ENCODE results near the gene TARS2.

Gene TARS2

GRCh38 chr1:150532860-150533259 lies 45.6 kb downstream of the TARS2 start:
- no peak overlapping the region for H3K4me3 ChIP-seq (ENCODE audit: control insufficient read depth, low read depth, low read length)
- DNase-seq (ENCODE audit: low read depth), result no peak

GRCh38 chr1:150534002-150534401 lies 46.8 kb downstream of the TARS2 start:
- no peak overlapping the region for H3K4me3 ChIP-seq (ENCODE audit: control insufficient read depth, low read depth, low read length)
- DNase-seq (ENCODE audit: low read depth), result no peak
- TF ChIP-seq CTCF (IDR thresholded peaks at IDR 0.05; ENCODE audit: control insufficient read depth, insufficient read depth, low read depth, low read length, missing control alignments), result no peak

More at GRCh38 chr1:150532860-150533259, 45.6 kb downstream of the TARS2 start:
- no peak for TF ChIP-seq CTCF (IDR thresholded peaks at IDR 0.05; ENCODE audit: control insufficient read depth, insufficient read depth, low read depth, low read length, missing control alignments)

- DNase-seq (ENCODE audit: low read depth), result no peak
- no peak overlapping the region for H3K4me3 ChIP-seq (ENCODE audit: control insufficient read depth, low read depth, low read length)
- no peak for TF ChIP-seq CTCF (IDR thresholded peaks at IDR 0.05; ENCODE audit: control insufficient read depth, insufficient read depth, low read depth, low read length, missing control alignments)
These were observed 48.5 kb downstream of the TARS2 start for GRCh38 chr1:150535511-150536287.

DNA sequence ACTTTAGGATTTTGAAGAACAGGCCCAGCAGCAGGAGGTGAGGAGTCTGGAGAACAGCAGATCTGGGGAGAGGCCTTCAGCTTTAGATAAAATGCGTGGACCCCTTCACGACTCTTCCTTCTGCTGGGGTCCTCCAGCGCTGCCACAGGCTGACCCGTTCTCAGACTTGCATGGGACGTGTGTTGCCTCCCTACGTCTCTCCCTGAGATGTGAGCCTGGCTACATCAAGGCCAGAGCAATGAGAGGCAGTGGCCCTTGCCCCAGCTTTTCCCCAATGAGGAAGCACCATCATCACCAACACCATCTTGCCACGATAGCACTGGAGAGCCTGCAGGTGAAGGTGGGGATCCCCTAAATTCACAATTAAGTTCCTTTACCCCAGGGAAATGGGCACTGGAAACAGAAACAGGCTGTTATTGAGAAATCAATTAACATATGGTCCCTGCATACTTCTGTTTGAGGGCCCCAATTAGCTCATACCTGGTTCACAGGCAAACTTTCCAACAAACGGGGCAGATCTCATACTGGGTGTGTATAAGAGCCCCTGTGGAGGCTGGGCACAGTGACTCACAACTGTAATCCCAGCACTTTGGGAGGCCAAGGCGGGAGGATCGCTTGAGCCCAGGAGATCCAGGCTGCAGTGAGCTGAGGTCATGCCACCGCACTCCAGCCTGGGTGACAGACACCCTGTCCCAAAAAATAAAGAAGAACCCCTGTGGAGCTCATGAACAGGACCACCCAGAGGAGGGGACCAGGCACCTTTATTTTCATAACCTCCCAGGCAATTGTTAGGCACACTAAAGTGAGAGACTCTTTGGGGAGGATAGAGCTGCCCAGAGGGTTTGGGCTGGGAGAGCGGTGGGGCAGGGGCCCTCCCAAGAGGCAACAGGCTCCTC lies 49.9 kb downstream of the TARS2 start:
- TF ChIP-seq CTCF (IDR thresholded peaks at IDR 0.05; ENCODE audit: control insufficient read depth, insufficient read depth, low read depth, low read length, missing control alignments), result no peak
- DNase-seq (ENCODE audit: low read depth), result no peak
- no peak overlapping the region for H3K4me3 ChIP-seq (ENCODE audit: control insufficient read depth, low read depth, low read length)

- H3K4me3 ChIP-seq (ENCODE audit: control insufficient read depth, low read depth, low read length), result no peak overlapping the region
- DNase-seq (ENCODE audit: low read depth), result no peak
- peak; percentile 18 for TF ChIP-seq CTCF (IDR thresholded peaks at IDR 0.05; ENCODE audit: control insufficient read depth, insufficient read depth, low read depth, low read length, missing control alignments)
These were observed 50.8 kb downstream of the TARS2 start for GRCh38 chr1:150537732-150538684.
